Endodermal cell (in vitro differentiated cells): Measurements from ENCODE around the gene HSBP1L1. TPM values are rescaled to one million over a fixed set of nuclear protein-coding genes. Genes with fewer than 3 reads are reported as not detected.

ENCODE experiments used
- DNase-seq: peaks from one replicate; pipeline ENCODE4 v3.0.0-alpha.2; 2017
- H3K27ac ChIP-seq: 2 replicates; pipeline ENCODE4 v1.5.1; 2013; ENCODE audit warnings: mild to moderate bottlenecking, low read depth, low read length, moderate library complexity
- H3K27me3 ChIP-seq: 2 replicates; pipeline ENCODE4 v1.6.1; 2013; ENCODE audit warnings: mild to moderate bottlenecking, low read length, moderate library complexity; ENCODE audit not compliant: insufficient read depth, control insufficient read depth, poor library complexity, severe bottlenecking
- H3K36me3 ChIP-seq: 2 replicates; pipeline ENCODE4 v1.7.0; 2013; ENCODE audit warnings: mild to moderate bottlenecking, low read length, moderate library complexity; ENCODE audit not compliant: control insufficient read depth, insufficient read depth
- H3K4me1 ChIP-seq: one replicate; pipeline ENCODE4 v1.7.0; 2013; ENCODE audit warnings: low read length; ENCODE audit not compliant: control insufficient read depth, insufficient read depth
- H3K4me3 ChIP-seq: 2 replicates; pipeline ENCODE4 v1.5.1; 2013; ENCODE audit warnings: mild to moderate bottlenecking, low read length, moderate library complexity
- H3K9ac ChIP-seq: 2 replicates; pipeline ENCODE4 v1.6.1; 2013; ENCODE audit warnings: mild to moderate bottlenecking, low read length, moderate library complexity; ENCODE audit not compliant: poor library complexity, severe bottlenecking; ENCODE audit errors: extremely low read depth
- H3K9me3 ChIP-seq: 2 replicates; pipeline ENCODE4 v1.6.1; 2013; ENCODE audit warnings: mild to moderate bottlenecking, low read length, moderate library complexity; ENCODE audit not compliant: control insufficient read depth
- H3K27ac Mint-ChIP-seq: 2 replicates; pipeline ENCODE4 v1.8.0; 2020; ENCODE audit warnings: mixed read lengths
- H3K27me3 Mint-ChIP-seq: 2 replicates; pipeline ENCODE4 v1.8.0; 2021; ENCODE audit warnings: mild to moderate bottlenecking, mixed read lengths; ENCODE audit not compliant: insufficient read depth
- H3K36me3 Mint-ChIP-seq: 2 replicates; pipeline ENCODE4 v1.8.0; 2020; ENCODE audit warnings: low read depth, mixed read lengths
- H3K4me1 Mint-ChIP-seq: 2 replicates; pipeline ENCODE4 v1.8.0; 2020; ENCODE audit warnings: mixed read lengths
- H3K4me3 Mint-ChIP-seq: 2 replicates; pipeline ENCODE4 v1.8.0; 2020; ENCODE audit warnings: mild to moderate bottlenecking, moderate library complexity, mixed read lengths
- H3K9me3 Mint-ChIP-seq: 2 replicates; pipeline ENCODE4 v1.8.0; 2020; ENCODE audit warnings: mild to moderate bottlenecking, mixed read lengths
- WGBS, 2 experiments: methylation state at CpG; one replicate each; pipeline versions ENCODE4 v1.1.5 to v1.1.7; 2013; ENCODE audit warnings: missing lambda C conversion rate in 2 of 2, mixed read lengths in 1 of 2; ENCODE audit not compliant: insufficient coverage in 1 of 2, insufficient read length in 1 of 2; 5-methylcytosine and 5-hydroxymethylcytosine counted together
- total RNA-seq, 2 donors: library from RNA; stranded (reverse); fragmentation: NEBNext Ultra II Directional in 1 of 2; extraction: Animal tissue kit (Norgen Biotek cat#: 25700) in 1 of 2; gene quantifications; 2 replicates in 1 of 2; 3 replicates in 1 of 2; pipeline ENCODE4 v1.2.1, GENCODE V29; 2021
- TF ChIP-seq, protein P1 (sequence below): fragments of 200-600 bp; sonication (generic); conservative IDR thresholded peaks from 2 replicates; pipeline ENCODE4 v1.5.0; 2021; ENCODE audit warnings: antibody characterized with exemption, mild to moderate bottlenecking

The HSBP1L1 gene
- total RNA-seq, 2 donors from 2014 or later, result 2.6 to 2.7 TPM

DNA sequence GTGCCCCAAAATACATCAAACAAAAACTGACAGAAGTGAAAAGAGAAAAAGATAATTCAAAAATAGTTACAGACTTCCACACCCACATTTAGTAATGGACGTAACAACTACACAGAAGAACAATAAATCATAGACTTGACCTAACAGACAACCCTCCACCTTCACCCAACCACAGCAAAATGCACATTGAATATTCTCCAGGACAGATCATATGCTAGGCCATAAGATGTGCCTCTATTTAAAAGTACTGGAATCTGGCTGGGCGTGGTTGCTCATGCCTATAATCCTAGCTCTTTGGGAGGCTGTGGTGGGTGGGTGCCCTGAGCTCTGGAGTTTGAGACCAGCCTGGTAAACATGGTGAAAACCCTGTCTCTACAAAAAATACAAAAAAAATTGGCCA lies 33.0 kb upstream of the HSBP1L1 start:
- Mint-ChIP-seq H3K27ac (no peak overlapping the region), H3K4me3 (no peak overlapping the region), H3K36me3 (peaks cover 67% of the 10 kb centered on the region), H3K4me1 (peaks cover 12% of the 10 kb centered on the region), H3K27me3 (peaks cover 2% of the 10 kb centered on the region), H3K9me3 (peaks cover 49% of the 10 kb centered on the region)
- no peaks in the 10 kb centered on the region for H3K27me3 ChIP-seq
- WGBS, 2 experiments, result 92% methylated on average over 2 of the region's 2 CpGs; no CpG with 5 or more reads in 1 of the 2 experiments
- H3K36me3 ChIP-seq, result peaks cover 39% of the 10 kb centered on the region
- H3K27ac ChIP-seq, result no peak overlapping the region
- no peak overlapping the region for H3K9ac ChIP-seq
- H3K9me3 ChIP-seq, result peaks cover 61% of the 10 kb centered on the region
- no peaks in the 10 kb centered on the region for H3K4me1 ChIP-seq
- DNase-seq, result no peak
- no peak overlapping the region for H3K4me3 ChIP-seq
- TF ChIP-seq, protein P1, sequence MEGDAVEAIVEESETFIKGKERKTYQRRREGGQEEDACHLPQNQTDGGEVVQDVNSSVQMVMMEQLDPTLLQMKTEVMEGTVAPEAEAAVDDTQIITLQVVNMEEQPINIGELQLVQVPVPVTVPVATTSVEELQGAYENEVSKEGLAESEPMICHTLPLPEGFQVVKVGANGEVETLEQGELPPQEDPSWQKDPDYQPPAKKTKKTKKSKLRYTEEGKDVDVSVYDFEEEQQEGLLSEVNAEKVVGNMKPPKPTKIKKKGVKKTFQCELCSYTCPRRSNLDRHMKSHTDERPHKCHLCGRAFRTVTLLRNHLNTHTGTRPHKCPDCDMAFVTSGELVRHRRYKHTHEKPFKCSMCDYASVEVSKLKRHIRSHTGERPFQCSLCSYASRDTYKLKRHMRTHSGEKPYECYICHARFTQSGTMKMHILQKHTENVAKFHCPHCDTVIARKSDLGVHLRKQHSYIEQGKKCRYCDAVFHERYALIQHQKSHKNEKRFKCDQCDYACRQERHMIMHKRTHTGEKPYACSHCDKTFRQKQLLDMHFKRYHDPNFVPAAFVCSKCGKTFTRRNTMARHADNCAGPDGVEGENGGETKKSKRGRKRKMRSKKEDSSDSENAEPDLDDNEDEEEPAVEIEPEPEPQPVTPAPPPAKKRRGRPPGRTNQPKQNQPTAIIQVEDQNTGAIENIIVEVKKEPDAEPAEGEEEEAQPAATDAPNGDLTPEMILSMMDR, result no peak

DNA sequence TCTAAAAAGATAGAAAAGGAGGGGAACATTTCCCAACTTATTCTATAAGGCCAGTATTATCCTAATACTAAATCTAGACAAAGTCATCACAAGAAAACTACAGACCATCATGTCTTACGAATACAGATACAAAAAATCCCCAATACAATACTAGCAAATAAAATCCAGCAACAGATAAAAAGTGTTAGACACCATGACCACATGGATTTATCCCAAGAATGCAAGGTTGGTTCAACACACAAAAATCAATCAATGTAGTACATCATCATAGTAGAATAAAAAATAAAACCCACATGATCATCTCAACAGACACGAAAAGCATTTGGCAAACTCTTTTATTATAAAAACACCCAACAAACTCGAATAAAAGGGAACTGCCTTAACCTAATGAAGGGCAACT lies 31.5 kb upstream of the HSBP1L1 start:
- H3K9me3 ChIP-seq, result peaks cover 61% of the 10 kb centered on the region
- H3K9ac ChIP-seq, result no peak overlapping the region
- no peaks in the 10 kb centered on the region for H3K27me3 ChIP-seq
- DNase-seq, result no peak
- H3K4me3 ChIP-seq, result peak overlapping the region; percentile 26
- TF ChIP-seq, protein P1, result no peak
- no peak overlapping the region for H3K27ac ChIP-seq
- Mint-ChIP-seq H3K27ac (no peak overlapping the region), H3K4me3 (no peak overlapping the region), H3K4me1 (peaks cover 16% of the 10 kb centered on the region), H3K36me3 (peaks cover 75% of the 10 kb centered on the region), H3K9me3 (peaks cover 49% of the 10 kb centered on the region), H3K27me3 (peaks cover 2% of the 10 kb centered on the region)
- WGBS, 2 experiments, result 92 to 98% methylated on average over 2 to 3 of the region's 3 CpGs
- no peaks in the 10 kb centered on the region for H3K4me1 ChIP-seq
- peaks cover 47% of the 10 kb centered on the region for H3K36me3 ChIP-seq

GRCh38 chr18:79933765-79934164 lies 30.7 kb upstream of the HSBP1L1 start:
- H3K36me3 Mint-ChIP-seq, result peaks cover 75% of the 10 kb centered on the region

More at GRCh38 chr18:79933765-79934164, 30.7 kb upstream of the HSBP1L1 start:
- TF ChIP-seq, protein P1, result peak; percentile 78
- 74 to 80% methylated on average over 10 of the region's 10 CpGs for WGBS, 2 experiments
- Mint-ChIP-seq H3K4me3 (no peak overlapping the region), H3K27ac (no peak overlapping the region), H3K4me1 (peaks cover 16% of the 10 kb centered on the region), H3K9me3 (peaks cover 46% of the 10 kb centered on the region), H3K27me3 (peaks cover 2% of the 10 kb centered on the region)
- DNase-seq, result peak; percentile 79
- peak overlapping the region; percentile 26 for H3K4me3 ChIP-seq
- no peak overlapping the region for H3K9ac ChIP-seq
- no peak overlapping the region for H3K27ac ChIP-seq
- peaks cover 47% of the 10 kb centered on the region for H3K36me3 ChIP-seq
- peaks cover 61% of the 10 kb centered on the region for H3K9me3 ChIP-seq
- no peaks in the 10 kb centered on the region for H3K27me3 ChIP-seq
- H3K4me1 ChIP-seq, result no peaks in the 10 kb centered on the region
